Inflammatory macrophage treated with lipopolysaccharide for 1 hour (primary cell): ENCODE results near the gene NAV2.
A peak's percentile ranks its signal among the peaks of the same experiment; 100 is the strongest.

Source experiments
- DNase-seq, 2 donors: peaks; one replicate each; pipeline ENCODE4 v3.0.0-alpha.2; 2020 to 2022

NAV2 gene

DNA sequence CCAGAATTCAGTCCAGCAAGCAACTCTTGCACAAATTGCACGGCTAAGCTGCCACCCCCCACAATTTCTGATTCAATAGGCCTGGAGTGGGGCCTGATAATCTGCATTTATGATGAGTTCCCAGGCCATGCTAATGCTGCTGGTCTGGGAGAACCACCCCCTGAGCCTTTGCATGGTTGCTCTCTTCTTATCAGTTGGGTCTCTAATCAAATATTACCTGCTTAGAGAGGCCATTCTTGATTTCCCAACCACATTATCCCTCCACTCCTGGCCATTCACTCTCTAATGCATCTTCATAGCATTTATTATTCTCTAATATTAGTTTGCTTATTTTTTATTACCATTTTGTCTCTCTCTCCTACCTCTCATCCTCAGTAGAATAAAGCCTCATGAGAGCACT is 99.5 kb downstream of the NAV2 start:
- DNase-seq, result no peak

DNA sequence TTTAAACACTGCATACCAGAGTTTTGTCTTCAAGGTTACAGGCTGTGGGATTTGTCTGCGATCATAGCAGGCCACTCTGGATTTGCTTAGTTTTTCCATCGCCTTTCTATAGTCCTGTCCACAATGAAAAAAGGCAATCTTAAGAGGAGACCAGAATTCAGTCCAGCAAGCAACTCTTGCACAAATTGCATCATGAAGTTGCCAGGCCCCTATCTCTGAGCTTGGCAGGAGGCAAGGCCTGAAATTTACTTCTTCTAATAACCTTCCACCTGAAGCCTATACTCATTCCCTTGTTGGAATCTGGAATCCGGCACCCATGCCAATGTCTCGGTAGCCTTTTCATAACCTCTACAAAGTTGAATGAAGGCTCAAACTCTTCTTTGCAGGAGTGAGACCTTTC is 100.1 kb downstream of the NAV2 start:
- DNase-seq, result no peak

DNA sequence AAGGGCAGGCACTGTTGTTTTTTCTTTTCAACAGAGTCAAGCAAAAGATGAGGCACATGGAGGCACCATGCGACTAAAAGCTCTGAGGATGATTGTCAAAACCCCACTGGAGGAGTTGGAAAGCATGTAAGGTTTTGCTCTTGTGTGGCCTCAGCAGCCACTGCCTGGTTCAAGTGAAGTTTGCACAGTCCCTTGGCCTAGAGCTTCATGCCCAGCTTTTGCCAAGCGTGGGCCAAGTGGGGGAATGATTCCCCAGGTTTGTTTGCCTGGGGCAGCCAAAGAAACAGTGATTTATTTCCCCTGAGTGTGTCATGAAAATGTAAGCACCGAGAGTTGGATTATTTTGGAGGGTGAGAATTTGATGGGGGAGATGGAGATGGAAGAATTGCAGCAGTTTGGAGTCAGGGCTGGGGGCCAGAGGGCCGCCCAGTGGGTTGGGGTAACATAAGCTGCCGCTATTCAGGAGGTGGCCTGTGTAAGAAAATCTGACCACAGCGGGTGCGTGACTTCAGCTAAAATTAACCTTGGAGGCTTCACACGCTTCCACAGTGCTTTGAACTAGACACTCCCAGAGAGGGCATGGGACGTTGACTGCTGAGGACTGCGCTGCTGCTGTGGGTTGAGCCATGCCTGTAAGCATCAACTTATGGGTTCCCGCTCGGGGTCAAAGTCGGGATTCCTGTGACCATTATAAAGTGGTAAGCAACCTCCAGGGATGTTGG is 100.7 kb downstream of the NAV2 start:
- DNase-seq, result no peak

GRCh38 chr11:19814421-19814820 is 101.8 kb downstream of the NAV2 start:
- no peak for DNase-seq

- no peak for DNase-seq
Observed at GRCh38 chr11:19816040-19816439, 103.4 kb downstream of the NAV2 start.

DNA sequence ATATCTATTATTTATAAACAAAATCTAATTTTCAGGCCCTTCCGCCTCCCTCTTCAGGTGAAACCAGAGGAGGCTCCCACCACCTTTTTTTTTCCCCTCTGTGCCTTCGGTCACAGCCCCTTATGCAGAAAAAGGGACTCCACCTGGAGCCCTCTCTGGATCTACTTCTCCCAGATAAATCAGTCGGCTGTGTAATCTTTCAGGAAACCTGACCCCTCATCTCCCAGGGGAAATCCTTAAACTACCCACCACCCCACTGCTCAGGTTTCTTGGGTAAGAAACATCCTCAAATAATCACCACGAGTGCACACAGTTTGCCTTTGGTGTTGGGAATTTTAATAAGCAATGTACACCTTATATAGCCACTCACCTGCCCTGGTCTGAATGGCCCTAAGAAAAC is 104.2 kb downstream of the NAV2 start:
- no peak for DNase-seq

DNA sequence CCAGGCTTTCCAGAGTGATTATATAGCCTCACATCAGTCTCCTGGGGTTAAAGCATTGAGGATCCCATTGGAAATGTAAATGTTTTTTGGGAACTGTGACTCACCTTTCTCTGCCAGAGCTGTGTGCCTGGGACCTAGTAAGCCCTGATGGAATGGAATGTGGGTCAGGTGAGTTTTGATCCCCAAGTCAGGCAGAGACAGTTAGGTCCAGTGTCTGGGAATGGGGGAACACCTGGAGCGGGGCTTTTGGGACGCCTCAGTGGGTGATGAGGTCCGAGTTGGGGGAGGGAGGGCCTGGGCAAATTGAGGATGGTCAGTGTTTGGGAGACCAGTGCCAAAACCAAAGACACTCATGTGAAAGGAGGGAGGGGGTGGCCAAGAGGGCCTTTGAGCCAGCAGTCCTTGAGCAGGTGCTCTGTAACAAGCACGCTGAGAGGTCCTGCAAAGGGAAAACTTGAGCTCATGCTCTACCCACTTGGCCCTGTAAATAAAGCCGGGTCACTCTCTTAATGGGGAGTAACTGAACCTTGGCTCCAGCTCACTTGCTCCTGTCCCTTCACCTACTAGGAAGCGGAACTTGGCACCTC is 104.7 kb downstream of the NAV2 start:
- DNase-seq, result no peak

GRCh38 chr11:19817870-19818269 is 105.2 kb downstream of the NAV2 start:
- DNase-seq, result no peak

DNA sequence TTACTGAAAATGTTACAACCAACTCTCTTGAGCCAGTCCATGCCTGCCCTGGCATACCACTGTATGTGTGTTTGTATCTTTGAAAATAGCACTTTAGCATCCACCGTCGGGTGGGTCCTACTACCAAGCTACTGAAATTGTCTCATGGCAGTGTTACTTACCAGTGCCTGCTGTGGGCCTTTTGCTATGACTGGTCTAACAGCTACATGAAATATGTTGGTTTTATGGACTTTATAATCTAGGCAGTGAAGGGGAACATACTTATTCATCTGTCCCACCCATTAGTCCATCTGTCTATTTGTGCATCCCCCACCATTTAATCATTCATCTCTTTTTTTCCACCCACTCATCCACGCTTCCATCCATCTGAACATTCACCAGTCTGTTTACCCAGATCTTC is 106.0 kb downstream of the NAV2 start:
- DNase-seq, result no peak

- DNase-seq, result no peak
Observed at GRCh38 chr11:19819148-19819547, 106.5 kb downstream of the NAV2 start.

DNA sequence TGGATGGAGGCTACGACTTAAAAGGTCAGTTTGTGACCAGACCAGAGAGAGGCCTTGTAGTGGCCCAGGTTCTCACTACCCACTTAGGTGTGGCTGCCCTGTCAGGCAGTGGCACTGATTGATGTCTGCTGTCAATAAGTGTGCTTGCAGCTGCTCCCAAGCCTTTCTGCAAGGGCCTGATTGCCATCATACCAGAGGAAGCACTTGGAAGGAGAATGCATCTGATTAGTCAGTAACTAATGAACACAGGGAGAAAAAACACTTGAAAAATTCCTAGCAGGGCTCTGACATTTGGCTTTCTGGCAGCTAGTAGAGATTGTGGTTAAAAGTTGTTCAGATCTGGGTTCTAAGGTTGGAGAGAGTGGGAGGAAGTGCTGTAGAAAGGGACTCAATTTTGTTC is 107.5 kb downstream of the NAV2 start:
- no peak for DNase-seq

DNA sequence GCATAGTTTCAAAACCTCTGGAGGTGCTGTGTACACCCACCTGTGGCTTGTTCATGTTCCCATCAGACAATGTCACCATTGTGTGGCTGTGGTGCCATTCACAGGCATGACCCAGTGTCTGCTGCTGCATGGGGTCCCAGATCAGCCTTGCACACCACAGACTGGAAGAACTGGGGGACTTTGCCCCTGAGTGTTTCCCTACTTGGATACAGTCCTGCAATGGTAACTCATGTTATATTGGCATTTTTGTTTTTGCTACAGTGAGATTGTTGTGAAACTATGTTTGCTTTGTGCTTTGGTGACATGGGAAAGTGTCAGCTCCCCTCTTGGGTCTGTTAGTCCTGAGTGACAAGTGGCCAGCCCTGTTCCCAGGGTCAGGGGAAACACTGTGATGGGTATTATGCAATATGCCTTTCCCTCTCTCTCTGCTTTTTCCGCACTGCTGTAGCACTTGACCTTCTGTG is 108.8 kb downstream of the NAV2 start:
- no peak for DNase-seq

DNA sequence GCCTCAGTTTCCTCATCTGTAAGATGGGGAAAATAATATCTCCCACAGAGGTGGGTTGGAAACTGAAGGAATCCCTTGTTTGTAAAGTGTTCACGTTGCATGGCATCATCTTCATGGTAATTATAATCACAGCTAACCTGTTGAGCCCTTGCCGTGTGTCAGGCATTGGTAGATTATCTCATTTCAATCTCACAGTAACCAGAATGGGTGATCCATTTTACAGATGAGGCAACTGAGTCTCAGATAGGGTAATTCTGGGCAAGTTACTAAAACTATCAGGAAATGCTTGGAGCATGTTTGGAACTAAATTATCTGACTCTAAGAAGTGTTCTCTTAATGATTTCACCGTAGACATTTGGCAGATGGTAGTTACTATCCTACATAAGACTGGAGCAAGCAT is 109.4 kb downstream of the NAV2 start:
- no peak for DNase-seq

DNA sequence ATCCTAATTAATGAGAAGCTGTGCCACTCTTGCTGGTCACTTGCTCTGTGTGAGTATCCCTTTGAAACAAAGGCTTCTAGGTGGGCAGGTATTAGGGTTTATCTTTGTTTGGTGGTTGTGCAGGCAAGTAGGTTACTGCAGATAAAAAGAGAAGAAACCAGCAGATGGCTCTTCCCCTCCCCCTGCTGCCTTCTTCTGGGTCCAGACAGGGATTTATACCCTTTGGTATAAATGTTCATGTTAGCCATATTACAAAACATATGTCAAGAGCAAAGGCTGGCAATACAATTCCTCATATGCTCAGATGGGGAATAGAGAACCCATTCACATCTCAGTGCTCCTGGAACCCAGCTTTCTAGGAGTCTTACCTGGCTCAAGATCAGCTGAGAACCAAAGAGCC is 109.9 kb downstream of the NAV2 start:
- no peak for DNase-seq

- no peak for DNase-seq
Observed at GRCh38 chr11:19826606-19827005, 114.0 kb downstream of the NAV2 start.

- DNase-seq, result no peak
Observed at GRCh38 chr11:19827399-19828135, 114.9 kb downstream of the NAV2 start.

DNA sequence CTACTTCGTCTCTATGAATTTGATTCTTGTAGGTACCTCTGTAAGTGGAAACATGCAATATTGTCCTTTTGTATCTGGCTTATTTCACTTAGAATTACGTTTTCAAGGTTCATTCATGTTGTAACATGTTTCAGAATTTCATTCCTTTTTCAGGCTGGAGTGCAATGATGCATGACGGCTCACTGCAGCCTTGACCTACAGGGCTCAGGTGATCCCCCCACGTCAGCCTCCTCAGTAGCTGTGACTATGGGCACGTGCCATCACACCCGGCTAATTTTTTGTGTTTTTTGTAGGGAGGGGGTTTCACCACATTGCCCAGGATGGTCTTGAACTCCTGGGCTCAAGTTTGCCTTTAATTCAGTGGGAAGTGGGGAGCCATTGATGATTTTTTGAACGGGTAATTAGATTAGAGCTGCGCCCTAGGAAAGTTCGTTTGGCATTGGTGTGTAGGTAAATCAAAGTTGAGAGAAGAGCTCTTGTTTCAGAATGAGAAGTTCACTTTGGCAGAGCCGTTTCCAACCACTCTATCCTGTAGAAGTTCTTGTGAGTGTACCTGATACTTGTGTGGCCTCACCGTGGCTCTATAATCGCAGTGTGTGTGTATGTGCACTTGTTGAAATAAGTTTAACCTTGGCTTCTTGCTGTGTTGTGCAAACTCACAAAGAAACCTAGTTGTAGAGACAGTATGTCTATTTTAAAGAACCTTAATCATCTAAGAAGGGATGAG is 115.9 kb downstream of the NAV2 start:
- peak in 1 of 2 donors; percentile 16 for DNase-seq

GRCh38 chr11:19829109-19829837 is 116.6 kb downstream of the NAV2 start:
- no peak for DNase-seq

DNA sequence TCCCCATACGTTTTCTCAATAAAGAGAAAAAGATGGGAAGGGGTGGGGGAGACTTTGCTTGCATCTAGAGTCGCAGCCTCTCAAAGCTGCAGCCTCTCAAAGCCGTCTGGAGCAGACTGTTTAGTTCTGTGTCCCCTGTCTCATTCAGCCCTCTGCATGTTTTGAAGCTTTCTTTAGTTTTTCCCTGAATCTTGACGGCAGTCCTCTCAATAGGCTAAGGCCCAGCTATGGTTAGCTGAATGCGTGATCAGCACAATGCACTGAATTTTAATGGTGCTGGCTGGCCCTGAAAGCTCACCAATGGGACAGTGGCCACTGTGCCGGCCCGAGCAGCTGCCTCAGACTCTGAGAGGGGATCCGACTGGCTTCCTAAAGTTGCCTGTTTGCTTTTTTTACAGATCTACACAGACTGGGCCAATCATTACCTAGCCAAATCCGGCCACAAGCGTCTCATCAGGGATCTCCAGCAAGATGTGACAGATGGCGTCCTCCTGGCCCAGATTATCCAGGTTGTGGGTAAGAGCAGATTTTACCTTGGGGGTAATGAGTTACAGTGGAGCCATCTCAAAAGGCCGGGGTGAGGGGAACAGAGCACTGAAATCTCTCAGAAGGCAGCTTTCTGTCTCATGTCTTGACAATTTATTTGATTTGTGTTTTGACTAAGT is 119.6 kb downstream of the NAV2 start:
- no peak for DNase-seq

GRCh38 chr11:19832901-19833300 is 120.3 kb downstream of the NAV2 start:
- DNase-seq, result no peak

DNA sequence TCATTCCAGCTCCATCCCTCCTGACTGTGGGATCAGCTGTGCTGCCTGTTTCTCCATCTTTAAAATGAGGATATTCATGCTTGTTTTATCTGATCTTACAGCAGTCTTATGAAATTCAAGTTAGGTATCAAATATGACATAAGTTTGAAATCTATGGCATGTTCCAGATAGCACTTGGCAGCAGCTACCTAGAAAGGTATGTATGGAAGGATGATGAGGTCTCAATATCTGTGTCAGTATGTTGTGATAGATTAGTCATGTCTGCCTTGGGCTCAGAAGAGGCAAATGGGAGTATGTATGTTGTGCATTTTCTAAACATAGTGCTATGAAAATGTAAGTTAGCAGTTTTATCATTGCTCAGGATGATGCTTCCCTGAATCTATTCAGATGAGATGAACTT is 122.1 kb downstream of the NAV2 start:
- DNase-seq, result no peak

DNA sequence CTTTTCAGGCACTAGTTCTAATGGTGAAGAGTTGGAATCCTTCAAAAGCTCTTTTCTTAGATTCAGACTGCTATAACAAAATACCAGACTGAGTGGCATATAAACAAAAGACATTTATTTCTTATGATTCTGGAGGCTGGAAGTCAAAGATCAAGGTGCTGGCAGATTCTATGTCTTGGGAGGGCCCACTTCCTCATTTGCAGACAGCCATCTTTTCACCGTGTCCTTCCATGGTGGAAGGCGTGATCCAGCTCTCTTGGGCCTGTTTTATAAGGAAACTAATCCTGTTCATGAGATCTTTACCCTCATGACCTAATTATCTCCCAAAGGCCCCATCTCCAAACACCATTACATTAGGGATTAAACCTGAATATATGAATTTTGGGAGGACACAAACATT is 124.0 kb downstream of the NAV2 start:
- DNase-seq, result no peak
